Neural crest cell (in vitro differentiated cells): ENCODE measurements around the gene EXPH5. TPM values are rescaled to one million over a fixed set of nuclear protein-coding genes. Genes with fewer than 3 reads are reported as not detected.

Source experiments
- DNase-seq: peaks from one replicate; pipeline ENCODE4 v3.0.0; 2021; ENCODE audit warnings: low read depth, mixed read lengths, low spot score
- H3K27ac Mint-ChIP-seq: one replicate; pipeline ENCODE4 v1.8.0; 2021; ENCODE audit warnings: mild to moderate bottlenecking, mixed read lengths; ENCODE audit not compliant: unreplicated experiment
- H3K27me3 Mint-ChIP-seq: 2 replicates; pipeline ENCODE4 v1.8.0; 2021; ENCODE audit warnings: low read depth, mild to moderate bottlenecking, mixed read lengths
- H3K36me3 Mint-ChIP-seq: 2 replicates; pipeline ENCODE4 v1.8.0; 2021; ENCODE audit warnings: low read depth, mild to moderate bottlenecking, mixed read lengths
- H3K4me1 Mint-ChIP-seq: 2 replicates; pipeline ENCODE4 v1.8.0; 2021; ENCODE audit warnings: mixed read lengths
- H3K4me3 Mint-ChIP-seq: one replicate; pipeline ENCODE4 v1.8.0; 2021; ENCODE audit warnings: mild to moderate bottlenecking, mixed read lengths
- H3K9me3 Mint-ChIP-seq: 2 replicates; pipeline ENCODE4 v1.8.0; 2021; ENCODE audit warnings: mixed read lengths
- total RNA-seq: library from RNA; stranded (reverse); gene quantifications from 2 replicates; pipeline ENCODE4 v1.2.1, GENCODE V29; 2021
- TF ChIP-seq, protein P1 (sequence below): fragments of 200-600 bp; sonication (generic); conservative IDR thresholded peaks from 2 replicates; pipeline ENCODE4 v1.5.0; 2021; ENCODE audit warnings: antibody characterized with exemption, mild to moderate bottlenecking

The EXPH5 gene
- total RNA-seq, 1 donor from 2014 or later = 0.68 TPM

GRCh38 chr11:108565653-108566052 is 27.9 kb downstream of the EXPH5 start:
- Mint-ChIP-seq H3K9me3 (no peaks in the 10 kb centered on the region), H3K27ac (no peak overlapping the region), H3K36me3 (no peaks in the 10 kb centered on the region), H3K4me3 (no peak overlapping the region), H3K4me1 (peaks cover 6% of the 10 kb centered on the region), H3K27me3 (no peaks in the 10 kb centered on the region)
- DNase-seq = no peak
- TF ChIP-seq, protein P1, sequence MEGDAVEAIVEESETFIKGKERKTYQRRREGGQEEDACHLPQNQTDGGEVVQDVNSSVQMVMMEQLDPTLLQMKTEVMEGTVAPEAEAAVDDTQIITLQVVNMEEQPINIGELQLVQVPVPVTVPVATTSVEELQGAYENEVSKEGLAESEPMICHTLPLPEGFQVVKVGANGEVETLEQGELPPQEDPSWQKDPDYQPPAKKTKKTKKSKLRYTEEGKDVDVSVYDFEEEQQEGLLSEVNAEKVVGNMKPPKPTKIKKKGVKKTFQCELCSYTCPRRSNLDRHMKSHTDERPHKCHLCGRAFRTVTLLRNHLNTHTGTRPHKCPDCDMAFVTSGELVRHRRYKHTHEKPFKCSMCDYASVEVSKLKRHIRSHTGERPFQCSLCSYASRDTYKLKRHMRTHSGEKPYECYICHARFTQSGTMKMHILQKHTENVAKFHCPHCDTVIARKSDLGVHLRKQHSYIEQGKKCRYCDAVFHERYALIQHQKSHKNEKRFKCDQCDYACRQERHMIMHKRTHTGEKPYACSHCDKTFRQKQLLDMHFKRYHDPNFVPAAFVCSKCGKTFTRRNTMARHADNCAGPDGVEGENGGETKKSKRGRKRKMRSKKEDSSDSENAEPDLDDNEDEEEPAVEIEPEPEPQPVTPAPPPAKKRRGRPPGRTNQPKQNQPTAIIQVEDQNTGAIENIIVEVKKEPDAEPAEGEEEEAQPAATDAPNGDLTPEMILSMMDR = no peak

DNA sequence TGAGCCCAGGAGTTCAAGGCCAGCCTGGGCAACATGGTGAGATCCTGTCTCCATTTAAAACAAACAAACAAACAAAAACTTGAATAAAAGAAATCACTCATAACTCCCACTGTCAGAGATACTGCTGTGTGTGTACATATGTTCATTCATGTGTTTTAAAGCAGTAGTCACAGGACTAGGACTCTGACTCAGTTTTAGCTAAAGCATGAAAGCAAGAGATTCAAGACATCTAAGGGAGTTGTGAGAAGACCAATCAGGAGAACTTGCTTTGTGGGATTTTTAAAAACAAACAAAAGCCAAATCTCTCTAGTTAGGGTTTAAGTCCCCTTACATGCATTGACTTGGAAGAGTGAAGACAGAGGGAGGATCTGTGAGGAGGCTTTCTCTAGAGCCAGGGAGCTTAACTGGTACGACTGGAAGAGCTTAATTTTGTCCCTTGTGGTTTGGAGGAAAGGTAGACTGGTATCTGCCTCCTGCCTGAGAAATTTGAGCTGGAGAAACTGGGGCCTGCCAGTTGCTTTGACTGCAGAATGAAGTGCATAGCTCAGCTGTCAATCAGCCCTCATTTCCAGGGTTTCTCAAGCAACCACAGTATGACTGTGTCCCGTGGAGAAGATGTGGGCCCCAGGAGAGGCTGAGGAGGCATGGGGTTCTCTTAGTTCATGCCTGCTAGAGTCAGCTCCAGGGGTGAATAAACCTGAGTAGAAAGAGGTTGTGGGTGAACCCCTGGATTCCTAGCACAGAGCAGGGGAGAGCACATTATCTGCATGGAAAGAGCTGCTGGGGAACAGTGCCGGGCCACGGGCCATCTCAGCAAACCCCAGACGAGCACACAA is 30.6 kb downstream of the EXPH5 start:
- Mint-ChIP-seq H3K27ac (no peak overlapping the region), H3K9me3 (no peaks in the 10 kb centered on the region), H3K27me3 (no peaks in the 10 kb centered on the region), H3K4me3 (no peak overlapping the region), H3K36me3 (no peaks in the 10 kb centered on the region), H3K4me1 (peaks cover 6% of the 10 kb centered on the region)
- TF ChIP-seq, protein P1 = no peak
- no peak for DNase-seq

DNA sequence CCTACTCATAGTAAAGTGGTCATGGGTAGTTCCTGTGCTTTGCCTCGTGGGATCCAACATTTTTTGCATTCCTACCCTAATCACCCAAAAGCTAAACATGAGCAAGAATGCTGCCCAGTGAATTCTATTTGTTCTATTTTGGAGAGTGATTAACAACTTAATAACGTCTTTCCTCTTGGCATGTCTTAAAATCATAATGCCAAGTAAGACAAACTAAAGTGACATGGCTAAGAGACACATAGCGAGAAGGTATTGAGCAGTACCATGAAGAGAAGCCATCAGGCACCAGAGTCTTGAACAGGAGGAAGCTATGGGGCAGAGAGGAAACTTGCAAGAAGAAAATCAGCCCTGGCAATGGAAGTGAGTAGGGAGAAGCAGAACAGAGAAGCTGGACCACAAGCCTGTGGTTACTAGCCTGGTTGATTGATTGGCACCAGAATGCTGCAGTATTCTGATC is 32.0 kb downstream of the EXPH5 start:
- H3K27ac Mint-ChIP-seq = no peak overlapping the region

DNA sequence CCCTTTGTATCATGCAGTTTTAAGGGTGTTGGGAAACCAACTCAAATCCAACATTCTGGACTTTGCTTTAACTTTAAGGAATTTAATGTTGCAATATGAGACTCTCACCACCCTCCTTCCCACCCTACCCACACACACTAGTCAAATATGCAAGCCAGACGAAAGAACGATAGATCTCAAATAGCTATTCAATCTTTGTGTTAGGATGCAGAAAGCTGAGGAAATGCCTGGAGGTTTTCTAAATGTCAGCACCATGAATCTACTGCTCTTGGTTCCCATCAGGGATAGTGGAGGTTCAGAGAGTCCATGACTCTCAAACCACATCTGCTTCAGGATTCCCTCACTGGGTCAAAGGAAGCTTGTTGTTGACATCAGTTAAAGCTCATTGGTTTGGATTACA is 33.7 kb downstream of the EXPH5 start:
- TF ChIP-seq, protein P1 = no peak
- Mint-ChIP-seq H3K36me3 (no peaks in the 10 kb centered on the region), H3K4me1 (peaks cover 9% of the 10 kb centered on the region), H3K27me3 (no peaks in the 10 kb centered on the region), H3K4me3 (no peak overlapping the region), H3K9me3 (no peaks in the 10 kb centered on the region), H3K27ac (no peak overlapping the region)
- no peak for DNase-seq

More for the DNA sequence above, 32.0 kb downstream of the EXPH5 start:
- Mint-ChIP-seq H3K4me1 (peaks cover 6% of the 10 kb centered on the region), H3K4me3 (no peak overlapping the region), H3K27me3 (no peaks in the 10 kb centered on the region), H3K36me3 (no peaks in the 10 kb centered on the region), H3K9me3 (no peaks in the 10 kb centered on the region)
- DNase-seq = no peak
- TF ChIP-seq, protein P1 = no peak

DNA sequence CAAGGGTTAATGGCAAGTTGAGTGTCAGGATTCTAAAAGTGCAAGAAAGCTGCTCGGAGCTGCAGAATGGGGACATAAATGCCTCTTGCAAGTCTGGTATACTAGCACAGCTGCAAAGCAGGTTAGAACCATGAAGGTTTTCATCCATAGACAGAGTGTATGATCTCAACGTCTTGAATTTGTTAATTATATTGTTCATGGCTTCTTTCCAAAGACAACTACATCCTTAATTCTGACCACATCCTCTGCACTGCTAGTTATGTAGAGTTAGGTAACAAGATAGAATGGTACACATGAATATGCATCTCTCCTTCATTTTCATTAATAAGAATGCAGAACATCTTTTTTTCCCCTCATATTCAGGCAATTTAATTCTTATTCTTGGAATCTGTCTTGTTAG is 34.2 kb downstream of the EXPH5 start:
- Mint-ChIP-seq H3K4me1 (peaks cover 9% of the 10 kb centered on the region), H3K27me3 (no peaks in the 10 kb centered on the region), H3K9me3 (no peaks in the 10 kb centered on the region), H3K36me3 (no peaks in the 10 kb centered on the region), H3K4me3 (no peak overlapping the region), H3K27ac (no peak overlapping the region)
- DNase-seq = no peak
- TF ChIP-seq, protein P1 = no peak
